Aorta (tissue), 5 donors: ENCODE results near the gene CARD9. TPM values are rescaled to one million over a fixed set of nuclear protein-coding genes. Genes with fewer than 3 reads are reported as not detected.

Experiments
- ATAC-seq: fragments of 200-7000 bp; cut with Tn5 transposase; one replicate; pipeline ENCODE4 v1.9.1; 2022; ENCODE audit warnings: moderate library complexity; ENCODE audit not compliant: low FRiP score
- DNase-seq, 2 donors: peaks; one replicate each; pipeline ENCODE4 v3.0.0-alpha.2; 2020
- H3K27ac ChIP-seq, 2 donors: one replicate each; pipeline ENCODE4 v1.5.1; 2013; ENCODE audit warnings: low read length in 2 of 2, mild to moderate bottlenecking in 2 of 2, moderate library complexity in 2 of 2, control low read depth in 1 of 2, inconsistent platforms in 1 of 2, low read depth in 1 of 2
- H3K27me3 ChIP-seq, 2 donors: one replicate each; pipeline ENCODE4 v1.6.1; 2013; ENCODE audit warnings: control low read depth in 1 of 2, low read length in 1 of 2, mild to moderate bottlenecking in 1 of 2, moderate library complexity in 1 of 2; ENCODE audit not compliant: insufficient read depth in 2 of 2, control insufficient read depth in 1 of 2
- H3K36me3 ChIP-seq, 2 donors: one replicate each; pipeline ENCODE4 v1.6.1; 2013; ENCODE audit warnings: control low read depth in 1 of 2, low read length in 1 of 2, mild to moderate bottlenecking in 1 of 2; ENCODE audit not compliant: insufficient read depth in 2 of 2, control insufficient read depth in 1 of 2
- H3K4me1 ChIP-seq, 2 donors: one replicate each; pipeline ENCODE4 v1.6.1; 2013; ENCODE audit warnings: low read length in 2 of 2, control low read depth in 1 of 2, mild to moderate bottlenecking in 1 of 2, moderate library complexity in 1 of 2; ENCODE audit not compliant: insufficient read depth in 2 of 2, control insufficient read depth in 1 of 2
- H3K4me3 ChIP-seq, 2 donors: one replicate each; pipeline ENCODE4 v1.5.1; 2013; ENCODE audit warnings: low read length in 2 of 2, control low read depth in 1 of 2, mild to moderate bottlenecking in 1 of 2
- H3K9me3 ChIP-seq: one replicate; pipeline ENCODE4 v1.6.1; 2013; ENCODE audit warnings: mild to moderate bottlenecking, low read length; ENCODE audit not compliant: control insufficient read depth
- WGBS, 2 donors: extraction: QIAGEN DNeasy Blood & Tissue Kit; methylation state at CpG; one replicate each; pipeline ENCODE4 v1.1.7; 2013; 5-methylcytosine and 5-hydroxymethylcytosine counted together
- intact Hi-C, 2 donors: fragments of 100-400 bp; cut with DNase I; formaldehyde crosslinking; loops; one replicate each; pipeline versions ENCODE4 v1.14.2 to v1.15.0; 2022
- polyA plus RNA-seq, 2 donors: library from polyadenylated mRNA; stranded (reverse); fragments of 200-250 nt; gene quantifications; one replicate each; pipeline ENCODE4 v1.2.3, GENCODE V29; 2013
- total RNA-seq, 2 donors: library from RNA; stranded (reverse); fragmentation: NEBNext Ultra II Directional; extraction: Animal tissue kit (Norgen Biotek cat#: 25700); gene quantifications; one replicate each; pipeline ENCODE4 v1.2.1, GENCODE V29; 2021
- donor health status: healthy with polysubstance abuse.
- donor health status: Bipolar disorder and iron deficiency.
- donor health status: DM: no; HTN: no; CAD: no.
- donor health status: DM: no; HTN: no; CAD: no.
- donor health status: DM: yes; HTN: yes; CAD: no.

The CARD9 gene
- total and polyA plus RNA-seq, 4 donors, result 1.4 to 5.3 (median 3.5) TPM

GRCh38 chr9:136343884-136344269, 29.6 kb downstream of the CARD9 start:
- intact Hi-C loops, result no loop called here
- DNase-seq (no peak), ATAC-seq (no peak)
- no peaks in the 10 kb centered on the region for H3K4me1 ChIP-seq
- H3K9me3 ChIP-seq, result no peaks in the 10 kb centered on the region
- no peaks in the 10 kb centered on the region for H3K36me3 ChIP-seq
- no peaks in the 10 kb centered on the region for H3K27me3 ChIP-seq
- WGBS, 2 donors, result 95 to 96% methylated on average over 20 to 24 of the region's 24 CpGs
- H3K4me3 ChIP-seq, result no peak overlapping the region
- no peak overlapping the region for H3K27ac ChIP-seq

GRCh38 chr9:136343121-136343883, 30.2 kb downstream of the CARD9 start:
- Histone ChIP-seq H3K4me3 (no peak overlapping the region), H3K27ac (no peak overlapping the region), H3K36me3 (no peaks in the 10 kb centered on the region), H3K9me3 (no peaks in the 10 kb centered on the region), H3K4me1 (no peaks in the 10 kb centered on the region), H3K27me3 (no peaks in the 10 kb centered on the region)
- WGBS, 2 donors, result 77 to 81% methylated on average over 23 of the region's 23 CpGs
- ATAC-seq (no peak), DNase-seq (no peak)
- intact Hi-C loops, result no loop called here

GRCh38 chr9:136342181-136343120, 31.0 kb downstream of the CARD9 start:
- H3K4me1 ChIP-seq, result no peaks in the 10 kb centered on the region
- H3K27me3 ChIP-seq, result no peaks in the 10 kb centered on the region
- H3K4me3 ChIP-seq, result no peak overlapping the region
- H3K9me3 ChIP-seq, result no peaks in the 10 kb centered on the region
- H3K36me3 ChIP-seq, result no peaks in the 10 kb centered on the region
- peak; percentile 58 for ATAC-seq
- 54 to 58% methylated on average over 52 to 60 of the region's 60 CpGs for WGBS, 2 donors
- DNase-seq, result peak; percentile 83 to 93
- intact Hi-C loops, result no loop called here
- H3K27ac ChIP-seq, result no peak overlapping the region

- Histone ChIP-seq H3K27ac (no peak overlapping the region), H3K9me3 (no peaks in the 10 kb centered on the region), H3K27me3 (no peaks in the 10 kb centered on the region), H3K36me3 (no peaks in the 10 kb centered on the region), H3K4me3 (no peak overlapping the region), H3K4me1 (no peaks in the 10 kb centered on the region)
- DNase-seq, result no peak
- no peak for ATAC-seq
- WGBS, 2 donors, result 65 to 66% methylated on average over 10 of the region's 10 CpGs
- intact Hi-C loops, result no loop called here
Observed at GRCh38 chr9:136341769-136342168, 31.7 kb downstream of the CARD9 start.

GRCh38 chr9:136341042-136341655, 32.3 kb downstream of the CARD9 start:
- 69 to 72% methylated on average over 18 of the region's 18 CpGs for WGBS, 2 donors
- DNase-seq (no peak), ATAC-seq (no peak)
- no peak overlapping the region for H3K4me3 ChIP-seq
- H3K9me3 ChIP-seq, result no peaks in the 10 kb centered on the region
- no peaks in the 10 kb centered on the region for H3K27me3 ChIP-seq
- no peaks in the 10 kb centered on the region for H3K36me3 ChIP-seq
- no peak overlapping the region for H3K27ac ChIP-seq
- H3K4me1 ChIP-seq, result no peaks in the 10 kb centered on the region
- intact Hi-C loops, result no loop called here

GRCh38 chr9:136340356-136341041, 33.0 kb downstream of the CARD9 start:
- WGBS, 2 donors, result 93 to 95% methylated on average over 28 of the region's 28 CpGs
- Histone ChIP-seq H3K4me1 (no peaks in the 10 kb centered on the region), H3K9me3 (no peaks in the 10 kb centered on the region), H3K4me3 (no peak overlapping the region), H3K27me3 (no peaks in the 10 kb centered on the region), H3K27ac (no peak overlapping the region), H3K36me3 (no peaks in the 10 kb centered on the region)
- no peak for DNase-seq
- ATAC-seq, result no peak
- intact Hi-C loops, result no loop called here

- no peaks in the 10 kb centered on the region for H3K27me3 ChIP-seq
- 91 to 92% methylated on average over 10 to 12 of the region's 12 CpGs for WGBS, 2 donors
- no peaks in the 10 kb centered on the region for H3K36me3 ChIP-seq
- ATAC-seq, result no peak
- H3K27ac ChIP-seq, result no peak overlapping the region
- DNase-seq, result no peak
- intact Hi-C loops, result no loop called here
- no peak overlapping the region for H3K4me3 ChIP-seq
- H3K4me1 ChIP-seq, result no peaks in the 10 kb centered on the region
- no peaks in the 10 kb centered on the region for H3K9me3 ChIP-seq
Observed at GRCh38 chr9:136339958-136340310, 33.5 kb downstream of the CARD9 start.

GRCh38 chr9:136339173-136339957, 34.1 kb downstream of the CARD9 start:
- H3K27ac ChIP-seq, result no peak overlapping the region

More at GRCh38 chr9:136339173-136339957, 34.1 kb downstream of the CARD9 start:
- WGBS, 2 donors, result 79 to 80% methylated on average over 32 of the region's 32 CpGs
- intact Hi-C loops, result no loop called here
- no peaks in the 10 kb centered on the region for H3K36me3 ChIP-seq
- no peaks in the 10 kb centered on the region for H3K27me3 ChIP-seq
- no peaks in the 10 kb centered on the region for H3K4me1 ChIP-seq
- no peaks in the 10 kb centered on the region for H3K9me3 ChIP-seq
- ATAC-seq (peak; percentile 62), DNase-seq (peak in 1 of 2 donors; percentile 90)
- no peak overlapping the region for H3K4me3 ChIP-seq
